ENCODE results near the gene POC5.
"Not testable (repeated sequence)": the region's sequence is repeated elsewhere in the genome, so short reads cannot be mapped to it uniquely, and the experiment has no call there.

Gene POC5

GRCh38 chr5:75706016-75706415 lies 11.2 kb downstream of the POC5 start (continued):
- TF ChIP-seq PPARA (CRISPR knock-in tag; IDR thresholded peaks at IDR 0.05; ENCODE audit: borderline replicate concordance): no peak
- no peak for TF ChIP-seq ISL1 (CRISPR knock-in tag; IDR thresholded peaks at IDR 0.05)
- TF ChIP-seq OSR1 (CRISPR knock-in tag; IDR thresholded peaks at IDR 0.05): no peak
- no peak for TF ChIP-seq ZFP3 (CRISPR knock-in tag; IDR thresholded peaks at IDR 0.05)
- no peak for TF ChIP-seq ZNF8 (CRISPR knock-in tag; IDR thresholded peaks at IDR 0.05)

- no peak for ATAC-seq
- TF ChIP-seq PPARA (CRISPR knock-in tag; IDR thresholded peaks at IDR 0.05; ENCODE audit: borderline replicate concordance): no peak
- TF ChIP-seq ISL1 (CRISPR knock-in tag; IDR thresholded peaks at IDR 0.05): no peak
- TF ChIP-seq CSDC2 (CRISPR knock-in tag; IDR thresholded peaks at IDR 0.05): no peak
- TF ChIP-seq CSRNP3 (CRISPR knock-in tag; IDR thresholded peaks at IDR 0.05): no peak
- no peak for TF ChIP-seq ZNF70 (CRISPR knock-in tag; IDR thresholded peaks at IDR 0.05)
- TF ChIP-seq PATZ1 (CRISPR knock-in tag; IDR thresholded peaks at IDR 0.05; ENCODE audit: borderline replicate concordance): no peak
- no peak for TF ChIP-seq TOX (CRISPR knock-in tag; IDR thresholded peaks at IDR 0.05; ENCODE audit: borderline replicate concordance)
- TF ChIP-seq CREB5 (CRISPR knock-in tag; IDR thresholded peaks at IDR 0.05; ENCODE audit: low read depth): no peak
- no peak for TF ChIP-seq OSR1 (CRISPR knock-in tag; IDR thresholded peaks at IDR 0.05)
- no peak for TF ChIP-seq ZFP30 (CRISPR knock-in tag; IDR thresholded peaks at IDR 0.05)
- TF ChIP-seq ESRRG (CRISPR knock-in tag; IDR thresholded peaks at IDR 0.05): no peak
Observed at GRCh38 chr5:75701856-75702255, 15.4 kb downstream of the POC5 start.

- ATAC-seq: not testable (repeated sequence)
Observed at GRCh38 chr5:75695472-75696351, 21.5 kb downstream of the POC5 start.

- peak; percentile 19; the same call in 2 of the 3 replicates for ATAC-seq
- TF ChIP-seq CSRNP3 (CRISPR knock-in tag; IDR thresholded peaks at IDR 0.05) (no peak), TCF4 (CRISPR knock-in tag; IDR thresholded peaks at IDR 0.05; ENCODE audit: borderline replicate concordance) (peak; percentile 84)
Observed at GRCh38 chr5:75694781-75695180, 22.5 kb downstream of the POC5 start.

- no peak; the same call in 2 of the 3 replicates for ATAC-seq
- no peak for TF ChIP-seq CSRNP3 (CRISPR knock-in tag; IDR thresholded peaks at IDR 0.05)
- no peak for TF ChIP-seq GLIS3 (CRISPR knock-in tag; IDR thresholded peaks at IDR 0.05)
- no peak for TF ChIP-seq ARNTL (CRISPR knock-in tag; IDR thresholded peaks at IDR 0.05; ENCODE audit: borderline replicate concordance, low read depth)
- TF ChIP-seq ZFP3 (CRISPR knock-in tag; IDR thresholded peaks at IDR 0.05): peak; percentile 18; the same call in 1 of the 2 replicates
- no peak for TF ChIP-seq TOX (CRISPR knock-in tag; IDR thresholded peaks at IDR 0.05; ENCODE audit: borderline replicate concordance)
- TF ChIP-seq CREB5 (CRISPR knock-in tag; IDR thresholded peaks at IDR 0.05; ENCODE audit: low read depth): peak; percentile 73; the same call in 1 of the 2 replicates
- no peak for TF ChIP-seq ZC3H10 (CRISPR knock-in tag; IDR thresholded peaks at IDR 0.05)
- no peak for TF ChIP-seq ZNF8 (CRISPR knock-in tag; IDR thresholded peaks at IDR 0.05)
- no peak; the same call in 1 of the 2 replicates for TF ChIP-seq BACH2 (CRISPR knock-in tag; IDR thresholded peaks at IDR 0.05; ENCODE audit: borderline replicate concordance)
- no peak for TF ChIP-seq PATZ1 (CRISPR knock-in tag; IDR thresholded peaks at IDR 0.05; ENCODE audit: borderline replicate concordance)
- TF ChIP-seq OSR1 (CRISPR knock-in tag; IDR thresholded peaks at IDR 0.05): no peak
- 0 out of 2 replicates have a peak, but pooled peaks have one; percentile 7 for TF ChIP-seq ZNF70 (CRISPR knock-in tag; IDR thresholded peaks at IDR 0.05)
Observed at GRCh38 chr5:75690669-75691068, 26.6 kb downstream of the POC5 start.

Measured in SK-N-SH treated with all-trans-retinoic acid at 6 μM for 48 hours (cell line).